ENCODE data around the gene RBMS2. TPM values are rescaled to one million over a fixed set of nuclear protein-coding genes. Genes with fewer than 3 reads are reported as not detected.

RBMS2 gene
- total RNA-seq, 3 donors from 2014 or later (not counting 1 experiment from before 2014, with no cell fraction given): 10.8 to 16.5 (median 15.6) TPM

GRCh38 chr12:56476972-56477432 is 44.6 kb upstream of the RBMS2 start:
- Histone ChIP-seq H3K9me3 (ENCODE audit: control insufficient read depth, insufficient read depth, low read length) (no peaks in the 10 kb centered on the region), H3K27ac (ENCODE audit: low read length) (no peak overlapping the region), H3K36me3 (ENCODE audit: control insufficient read depth, insufficient read depth, low read length) (no peaks in the 10 kb centered on the region), H3K4me1 (ENCODE audit: control insufficient read depth, insufficient read depth, low read length) (no peaks in the 10 kb centered on the region), H3K27me3 (ENCODE audit: control insufficient read depth, insufficient read depth, low read length) (no peaks in the 10 kb centered on the region), H3K4me3 (ENCODE audit: low read length) (no peak overlapping the region)
- H3K4me3 Mint-ChIP-seq: no peak overlapping the region
- peaks cover 0 to 5% of the 10 kb centered on the region in 2 donors for H3K4me1 Mint-ChIP-seq
- TF ChIP-seq, protein P1, sequence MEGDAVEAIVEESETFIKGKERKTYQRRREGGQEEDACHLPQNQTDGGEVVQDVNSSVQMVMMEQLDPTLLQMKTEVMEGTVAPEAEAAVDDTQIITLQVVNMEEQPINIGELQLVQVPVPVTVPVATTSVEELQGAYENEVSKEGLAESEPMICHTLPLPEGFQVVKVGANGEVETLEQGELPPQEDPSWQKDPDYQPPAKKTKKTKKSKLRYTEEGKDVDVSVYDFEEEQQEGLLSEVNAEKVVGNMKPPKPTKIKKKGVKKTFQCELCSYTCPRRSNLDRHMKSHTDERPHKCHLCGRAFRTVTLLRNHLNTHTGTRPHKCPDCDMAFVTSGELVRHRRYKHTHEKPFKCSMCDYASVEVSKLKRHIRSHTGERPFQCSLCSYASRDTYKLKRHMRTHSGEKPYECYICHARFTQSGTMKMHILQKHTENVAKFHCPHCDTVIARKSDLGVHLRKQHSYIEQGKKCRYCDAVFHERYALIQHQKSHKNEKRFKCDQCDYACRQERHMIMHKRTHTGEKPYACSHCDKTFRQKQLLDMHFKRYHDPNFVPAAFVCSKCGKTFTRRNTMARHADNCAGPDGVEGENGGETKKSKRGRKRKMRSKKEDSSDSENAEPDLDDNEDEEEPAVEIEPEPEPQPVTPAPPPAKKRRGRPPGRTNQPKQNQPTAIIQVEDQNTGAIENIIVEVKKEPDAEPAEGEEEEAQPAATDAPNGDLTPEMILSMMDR (IDR thresholded peaks at IDR 0.05): no peak
- WGBS (ENCODE audit: insufficient coverage): 96% methylated on average over 1 of the region's 1 CpG
- ATAC-seq (no peak), DNase-seq (no peak)
- H3K9me3 Mint-ChIP-seq: no peaks in the 10 kb centered on the region
- H3K36me3 Mint-ChIP-seq: no peaks in the 10 kb centered on the region
- intact Hi-C loops (cut with micrococcal nuclease): no loop called here
- no peak overlapping the region for H3K27ac Mint-ChIP-seq
- H3K27me3 Mint-ChIP-seq (ENCODE audit: low read depth in 2 of 2): no peaks in the 10 kb centered on the region

- H3K27me3 ChIP-seq (ENCODE audit: control insufficient read depth, insufficient read depth, low read length): no peaks in the 10 kb centered on the region
- Mint-ChIP-seq H3K27ac (no peak overlapping the region), H3K4me1 (peaks cover 0 to 5% of the 10 kb centered on the region in 2 donors), H3K36me3 (no peaks in the 10 kb centered on the region), H3K9me3 (no peaks in the 10 kb centered on the region), H3K27me3 (ENCODE audit: low read depth in 2 of 2) (no peaks in the 10 kb centered on the region), H3K4me3 (no peak overlapping the region)
- ATAC-seq (no peak), DNase-seq (no peak)
- 95% methylated on average over 5 of the region's 6 CpGs for WGBS (ENCODE audit: insufficient coverage)
- H3K27ac ChIP-seq (ENCODE audit: low read length): no peak overlapping the region
- H3K9me3 ChIP-seq (ENCODE audit: control insufficient read depth, insufficient read depth, low read length): no peaks in the 10 kb centered on the region
- H3K4me1 ChIP-seq (ENCODE audit: control insufficient read depth, insufficient read depth, low read length): no peaks in the 10 kb centered on the region
- H3K36me3 ChIP-seq (ENCODE audit: control insufficient read depth, insufficient read depth, low read length): no peaks in the 10 kb centered on the region
- TF ChIP-seq, protein P1 (IDR thresholded peaks at IDR 0.05): no peak
- intact Hi-C loops (cut with micrococcal nuclease): no loop called here
- no peak overlapping the region for H3K4me3 ChIP-seq (ENCODE audit: low read length)
Observed at GRCh38 chr12:56477521-56478225, 43.9 kb upstream of the RBMS2 start.

- TF ChIP-seq, protein P1 (IDR thresholded peaks at IDR 0.05): no peak
- no peak overlapping the region for H3K4me3 Mint-ChIP-seq
- no peaks in the 10 kb centered on the region for H3K36me3 Mint-ChIP-seq
- peaks cover 0 to 5% of the 10 kb centered on the region in 2 donors for H3K4me1 Mint-ChIP-seq
- H3K9me3 Mint-ChIP-seq: no peaks in the 10 kb centered on the region
- DNase-seq: no peak
- no peaks in the 10 kb centered on the region for H3K27me3 Mint-ChIP-seq (ENCODE audit: low read depth in 2 of 2)
- Histone ChIP-seq H3K4me1 (ENCODE audit: control insufficient read depth, insufficient read depth, low read length) (no peaks in the 10 kb centered on the region), H3K9me3 (ENCODE audit: control insufficient read depth, insufficient read depth, low read length) (no peaks in the 10 kb centered on the region), H3K4me3 (ENCODE audit: low read length) (no peak overlapping the region), H3K27ac (ENCODE audit: low read length) (no peak overlapping the region), H3K27me3 (ENCODE audit: control insufficient read depth, insufficient read depth, low read length) (no peaks in the 10 kb centered on the region), H3K36me3 (ENCODE audit: control insufficient read depth, insufficient read depth, low read length) (no peaks in the 10 kb centered on the region)
- intact Hi-C loops (cut with micrococcal nuclease): no loop called here
- H3K27ac Mint-ChIP-seq: no peak overlapping the region
- no peak for ATAC-seq
- 97% methylated on average over 7 of the region's 7 CpGs for WGBS (ENCODE audit: insufficient coverage)
Observed at GRCh38 chr12:56479625-56480024, 42.0 kb upstream of the RBMS2 start.

DNA sequence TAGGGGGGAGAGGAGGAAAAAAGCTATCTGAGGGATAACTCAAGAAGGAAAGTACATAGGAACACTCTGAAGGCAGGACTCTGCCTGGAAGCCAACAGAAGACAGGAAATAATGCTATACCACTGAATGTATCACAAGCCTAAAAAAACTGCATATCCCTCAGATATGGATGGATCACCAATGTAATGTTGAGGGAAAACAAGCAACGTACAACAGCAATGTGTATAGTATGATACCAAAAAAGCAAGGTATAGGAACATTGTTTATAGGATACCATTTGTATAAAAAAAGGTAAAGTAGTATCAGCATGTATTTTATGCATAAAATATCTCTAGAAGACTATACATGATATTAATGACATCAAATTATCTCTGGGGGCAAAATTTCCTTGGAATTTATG is 37.1 kb upstream of the RBMS2 start:
- no peak for ATAC-seq
- no CpG with 5 or more reads among the region's 1 CpG for WGBS (ENCODE audit: insufficient coverage)

More for the DNA sequence above, 37.1 kb upstream of the RBMS2 start:
- Mint-ChIP-seq H3K4me3 (no peak overlapping the region), H3K4me1 (peaks cover 13 to 23% of the 10 kb centered on the region in 2 donors), H3K36me3 (no peaks in the 10 kb centered on the region), H3K9me3 (no peaks in the 10 kb centered on the region), H3K27me3 (ENCODE audit: low read depth in 2 of 2) (peaks cover 0 to 10% of the 10 kb centered on the region in 2 donors), H3K27ac (no peak overlapping the region)
- Histone ChIP-seq H3K27ac (ENCODE audit: low read length) (no peak overlapping the region), H3K4me1 (ENCODE audit: control insufficient read depth, insufficient read depth, low read length) (peaks cover 18% of the 10 kb centered on the region), H3K4me3 (ENCODE audit: low read length) (no peak overlapping the region), H3K9me3 (ENCODE audit: control insufficient read depth, insufficient read depth, low read length) (no peaks in the 10 kb centered on the region), H3K36me3 (ENCODE audit: control insufficient read depth, insufficient read depth, low read length) (no peaks in the 10 kb centered on the region), H3K27me3 (ENCODE audit: control insufficient read depth, insufficient read depth, low read length) (peaks cover 6% of the 10 kb centered on the region)
- intact Hi-C loops (cut with micrococcal nuclease): no loop called here
- TF ChIP-seq, protein P1 (IDR thresholded peaks at IDR 0.05): no peak
- no peak for DNase-seq

Measured in natural killer cell (primary cell).